AG04449 (cell line): ENCODE results near the gene SULT1C2.

Source experiments
- CTCF ChIA-PET: fragments of 350-600 bp; formaldehyde crosslinking; extraction: SDS; loops from one replicate; lab custom pipeline; 2021; ENCODE audit warnings: antibody characterized with exemption; lab: Yijun Ruan, JAX
- POLR2A ChIA-PET: fragments of 400-600, 350-600 bp; formaldehyde crosslinking; extraction: SDS; loops from one replicate; lab custom pipeline; 2020; ENCODE audit warnings: antibody characterized with exemption, inconsistent platforms; lab: Yijun Ruan, JAX
- DNase-seq: peaks from one replicate; pipeline ENCODE4 v3.0.0-alpha.2; 2010; ENCODE audit warnings: low read depth, low spot score
- H3K4me3 ChIP-seq: 2 replicates; pipeline ENCODE4 v1.5.1; 2011; ENCODE audit warnings: low read depth, mild to moderate bottlenecking, control low read depth, low read length
- TF ChIP-seq, protein P1 (sequence below): IDR thresholded peaks from one replicate; pipeline ENCODE4 v1.5.1; 2011; ENCODE audit warnings: mild to moderate bottlenecking, moderate library complexity, low read length, control low read depth, inconsistent platforms; ENCODE audit not compliant: insufficient read depth; ENCODE audit errors: missing control alignments

SULT1C2 gene

DNA sequence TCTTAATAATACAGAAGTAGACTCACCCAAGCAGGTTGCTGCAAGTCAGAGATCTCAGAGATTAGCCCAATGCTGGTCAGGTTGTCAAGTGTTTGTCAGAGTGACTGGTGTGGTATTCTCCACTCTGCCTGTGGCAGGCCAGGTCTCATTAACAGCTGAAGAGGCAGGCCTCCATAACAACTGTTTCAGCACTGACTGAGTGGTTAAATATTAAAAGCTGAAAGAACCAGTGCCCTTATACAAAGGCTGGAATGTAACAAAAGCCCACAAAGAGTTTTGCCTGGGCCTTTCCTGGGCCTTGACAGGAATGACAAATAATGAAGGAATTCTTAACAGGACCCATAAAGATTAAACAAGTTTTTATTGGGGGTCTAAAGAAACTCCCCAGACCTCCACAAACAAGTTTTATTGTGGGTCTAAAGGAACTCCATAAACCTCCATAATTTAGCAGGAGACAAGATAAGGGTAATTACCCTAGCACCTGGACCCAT is 26.8 kb downstream of the SULT1C2 start:
- no peak for DNase-seq
- CTCF ChIA-PET, result interaction anchor here (0.8 kb wide), 1 partner anchor 17 kb away, joined by 3 read pairs; no protein-coding TSS in a partner anchor
- POLR2A ChIA-PET, result no interaction called here

DNA sequence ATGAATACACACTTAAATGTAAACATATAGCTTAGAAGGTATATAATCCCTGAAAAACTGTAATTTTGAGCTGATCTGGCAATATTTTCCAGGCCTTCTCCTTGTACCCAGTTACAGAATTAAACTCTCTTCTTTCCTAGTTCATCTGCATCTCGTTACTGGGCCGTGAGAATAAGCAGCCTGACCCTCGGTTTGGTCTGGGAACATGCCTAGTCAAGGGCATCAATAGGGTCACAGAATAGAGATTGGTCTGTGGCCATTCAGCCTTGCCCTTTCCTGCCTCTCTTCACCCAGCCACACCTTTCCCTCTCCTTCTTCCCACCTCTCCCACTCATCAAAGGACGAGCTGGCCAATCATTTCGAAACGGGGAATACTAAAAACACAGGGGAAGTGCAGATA is 27.3 kb downstream of the SULT1C2 start:
- ChIA-PET POLR2A (no interaction called here), CTCF (interaction anchor here (0.8 kb wide), 1 partner anchor 18 kb away, joined by 3 read pairs; no protein-coding TSS in a partner anchor)
- no peak for DNase-seq
- no peak overlapping the region for H3K4me3 ChIP-seq
- TF ChIP-seq, protein P1, sequence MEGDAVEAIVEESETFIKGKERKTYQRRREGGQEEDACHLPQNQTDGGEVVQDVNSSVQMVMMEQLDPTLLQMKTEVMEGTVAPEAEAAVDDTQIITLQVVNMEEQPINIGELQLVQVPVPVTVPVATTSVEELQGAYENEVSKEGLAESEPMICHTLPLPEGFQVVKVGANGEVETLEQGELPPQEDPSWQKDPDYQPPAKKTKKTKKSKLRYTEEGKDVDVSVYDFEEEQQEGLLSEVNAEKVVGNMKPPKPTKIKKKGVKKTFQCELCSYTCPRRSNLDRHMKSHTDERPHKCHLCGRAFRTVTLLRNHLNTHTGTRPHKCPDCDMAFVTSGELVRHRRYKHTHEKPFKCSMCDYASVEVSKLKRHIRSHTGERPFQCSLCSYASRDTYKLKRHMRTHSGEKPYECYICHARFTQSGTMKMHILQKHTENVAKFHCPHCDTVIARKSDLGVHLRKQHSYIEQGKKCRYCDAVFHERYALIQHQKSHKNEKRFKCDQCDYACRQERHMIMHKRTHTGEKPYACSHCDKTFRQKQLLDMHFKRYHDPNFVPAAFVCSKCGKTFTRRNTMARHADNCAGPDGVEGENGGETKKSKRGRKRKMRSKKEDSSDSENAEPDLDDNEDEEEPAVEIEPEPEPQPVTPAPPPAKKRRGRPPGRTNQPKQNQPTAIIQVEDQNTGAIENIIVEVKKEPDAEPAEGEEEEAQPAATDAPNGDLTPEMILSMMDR, result no peak

More for the DNA sequence above, 26.8 kb downstream of the SULT1C2 start:
- H3K4me3 ChIP-seq, result no peak overlapping the region
- TF ChIP-seq, protein P1, result no peak

DNA sequence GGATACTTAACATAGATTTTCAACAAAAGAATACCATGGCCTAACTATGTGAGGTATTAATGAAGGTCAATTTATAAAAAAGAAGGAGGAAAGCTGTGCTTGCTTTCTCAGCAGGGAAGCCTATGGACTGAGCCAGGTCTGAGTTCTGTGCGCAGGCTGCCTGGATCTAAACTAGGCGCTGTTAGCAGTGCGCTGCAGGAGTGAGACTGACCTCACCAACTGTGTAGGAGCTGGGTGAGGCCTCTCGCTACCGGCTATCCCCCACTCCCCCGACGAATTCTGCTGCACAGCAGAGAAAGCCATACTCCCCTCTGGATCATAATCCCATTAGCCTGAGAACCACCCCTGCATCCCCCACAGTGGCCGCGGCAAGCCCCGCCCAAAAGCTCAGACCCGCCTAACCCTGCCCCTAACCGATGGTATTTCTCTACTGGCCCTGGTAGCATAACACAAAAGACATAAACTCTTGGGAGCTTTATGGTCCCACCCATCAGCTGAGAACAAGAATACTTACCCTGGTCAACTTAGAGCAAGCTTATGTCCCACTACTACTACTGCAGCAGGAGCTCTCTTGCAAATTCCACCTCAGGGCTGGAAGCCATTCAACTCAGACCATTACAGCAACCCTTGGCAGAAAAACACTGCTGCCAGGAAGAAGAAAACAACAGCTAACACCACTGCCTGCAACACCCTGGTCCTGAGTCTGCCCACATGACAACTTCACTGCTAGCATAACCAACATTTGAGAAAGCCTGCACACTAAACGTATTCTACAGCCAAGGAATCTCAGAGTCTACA is 28.0 kb downstream of the SULT1C2 start:
- POLR2A ChIA-PET, result no interaction called here

DNA sequence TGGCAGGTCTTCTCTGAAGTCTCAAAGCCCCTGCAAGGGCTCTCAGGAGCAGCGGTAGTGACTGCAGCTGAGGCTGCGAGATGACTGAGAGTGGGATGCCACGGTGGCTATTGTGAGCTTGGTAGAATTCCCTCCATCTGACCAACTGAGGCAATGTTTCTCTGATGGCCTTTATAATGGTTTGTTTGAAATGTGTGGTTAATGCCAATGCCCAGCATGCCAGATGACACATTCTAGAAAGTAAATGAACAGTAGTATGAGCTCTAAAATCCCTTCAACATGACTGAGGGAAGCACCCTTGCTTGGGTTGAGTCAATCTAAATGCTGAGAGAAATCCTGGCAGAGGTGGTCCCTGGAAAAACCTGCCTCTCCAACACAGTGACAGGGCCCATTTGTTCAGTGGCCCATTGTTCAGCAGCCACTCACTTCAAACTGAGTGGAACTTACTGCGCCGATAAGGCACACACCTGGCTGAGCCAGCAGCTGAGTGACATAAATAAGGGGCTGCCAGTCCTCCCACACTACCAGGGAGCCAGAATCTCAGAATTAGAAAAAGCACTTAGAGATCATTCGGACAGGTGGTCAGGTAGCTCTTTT is 31.7 kb downstream of the SULT1C2 start:
- POLR2A ChIA-PET, result no interaction called here
- H3K4me3 ChIP-seq, result no peak overlapping the region
- TF ChIP-seq, protein P1, result no peak
- CTCF ChIA-PET, result interaction anchor here (0.7 kb wide), 1 partner anchor 11 kb away, joined by 3 read pairs; no protein-coding TSS in a partner anchor
- no peak for DNase-seq

More for the DNA sequence above, 28.0 kb downstream of the SULT1C2 start:
- no peak overlapping the region for H3K4me3 ChIP-seq
- TF ChIP-seq, protein P1, result no peak
- DNase-seq, result no peak
- CTCF ChIA-PET, result no interaction called here

DNA sequence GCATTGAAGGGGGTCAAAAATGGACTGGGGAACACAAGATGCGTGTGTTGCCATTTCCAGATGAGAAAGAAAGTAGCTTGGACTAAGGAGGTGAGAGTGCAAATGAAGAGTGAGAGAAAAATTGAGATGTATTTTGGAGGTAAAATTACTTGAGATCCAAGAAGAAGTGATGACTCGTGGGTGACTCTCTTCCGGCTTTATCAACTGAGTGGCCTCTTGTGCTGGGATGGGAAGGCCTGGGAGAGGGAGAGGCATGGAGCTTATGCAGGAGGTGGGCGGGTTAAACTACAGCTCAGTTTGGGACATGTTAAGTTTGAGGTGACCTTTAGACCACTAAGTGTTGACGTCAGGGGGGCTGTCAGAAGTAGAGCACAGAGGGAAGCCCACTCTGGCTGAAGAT is 34.9 kb downstream of the SULT1C2 start:
- TF ChIP-seq, protein P1, result no peak
- DNase-seq, result no peak
- CTCF ChIA-PET, result interaction anchor here (1.2 kb wide), 1 partner anchor 11 kb away, joined by 3 read pairs; no protein-coding TSS in a partner anchor
- POLR2A ChIA-PET, result no interaction called here
- H3K4me3 ChIP-seq, result no peak overlapping the region

DNA sequence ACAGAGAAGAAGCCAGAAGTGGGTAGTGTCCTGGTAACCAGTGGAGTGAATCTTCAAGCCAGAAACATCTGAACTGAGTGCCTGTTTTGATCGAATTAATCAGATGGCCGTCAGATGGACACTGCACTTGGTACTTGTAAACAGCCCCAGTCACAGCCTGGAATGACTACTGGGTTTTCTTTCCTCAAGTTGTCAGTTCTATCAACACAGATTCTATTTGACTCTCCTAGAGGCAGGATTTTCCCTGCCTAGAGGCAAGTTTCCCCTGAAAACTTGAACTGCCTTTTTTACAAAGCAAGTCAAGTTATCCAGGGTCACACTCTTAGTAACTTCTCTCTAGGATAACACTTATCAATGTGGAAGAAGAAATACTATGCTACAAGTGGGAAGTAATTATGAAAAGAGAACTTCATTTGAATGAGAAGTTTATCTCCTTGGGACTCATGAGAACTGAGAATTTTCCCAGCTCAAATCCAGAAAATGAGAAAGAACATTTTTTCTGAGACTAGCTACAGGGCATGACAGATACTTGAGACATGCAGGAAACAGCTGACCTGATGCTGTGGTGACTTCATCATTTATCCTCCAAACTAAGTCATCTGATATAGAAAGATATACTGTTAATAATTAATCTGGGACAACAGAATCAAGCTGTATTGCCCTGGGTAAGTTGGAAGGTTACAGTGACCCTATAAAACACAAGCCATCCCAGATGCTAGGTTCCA is 36.0 kb downstream of the SULT1C2 start:
- peak; percentile 50 for DNase-seq
- ChIA-PET CTCF (interaction anchor here (1.2 kb wide), 1 partner anchor 30 kb away, joined by 3 read pairs; no protein-coding TSS in a partner anchor), POLR2A (interaction anchor here (0.7 kb wide), 1 partner anchor 18 kb away, joined by 3 read pairs; no protein-coding TSS in a partner anchor)
- H3K4me3 ChIP-seq, result no peak overlapping the region
- TF ChIP-seq, protein P1, result no peak
